SH-SY5Y (cell line): ENCODE data around the gene TRABD2B.

Experiments used
- GATA2 ChIP-seq: IDR thresholded peaks from 2 replicates; pipeline ENCODE4 v1.6.1; 2011; ENCODE audit warnings: mild to moderate bottlenecking, low read depth, low read length
- GATA3 ChIP-seq: IDR thresholded peaks from 2 replicates; pipeline ENCODE4 v1.6.1; 2011; ENCODE audit warnings: low read depth, mild to moderate bottlenecking, low read length, moderate library complexity

DNA sequence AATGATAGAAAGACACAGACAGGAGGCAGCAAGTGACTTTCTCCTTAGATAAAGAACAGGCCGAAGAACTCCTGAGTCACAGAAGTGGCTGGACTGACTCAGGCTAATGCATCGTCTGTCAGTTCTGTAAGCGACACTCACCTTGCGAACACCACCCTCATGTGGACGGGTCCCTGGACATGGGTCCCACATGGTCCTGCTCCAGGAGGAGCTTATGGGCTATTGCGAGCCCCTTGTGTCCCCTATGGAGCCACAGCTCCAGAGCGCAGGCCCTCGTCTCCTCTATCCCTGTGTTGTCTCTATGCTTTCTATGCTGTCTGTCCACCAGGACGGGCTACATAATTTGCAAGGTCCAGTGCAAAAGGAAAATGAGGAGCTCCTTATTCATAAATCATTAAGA, 85.8 kb downstream of the TRABD2B start:
- TF ChIP-seq GATA3 (no peak), GATA2 (no peak)
